ENCODE data around the gene TBC1D21.

GRCh38 chr15:73882761-73883419 is 9.5 kb downstream of the TBC1D21 start:
- TF ChIP-seq, protein P1, sequence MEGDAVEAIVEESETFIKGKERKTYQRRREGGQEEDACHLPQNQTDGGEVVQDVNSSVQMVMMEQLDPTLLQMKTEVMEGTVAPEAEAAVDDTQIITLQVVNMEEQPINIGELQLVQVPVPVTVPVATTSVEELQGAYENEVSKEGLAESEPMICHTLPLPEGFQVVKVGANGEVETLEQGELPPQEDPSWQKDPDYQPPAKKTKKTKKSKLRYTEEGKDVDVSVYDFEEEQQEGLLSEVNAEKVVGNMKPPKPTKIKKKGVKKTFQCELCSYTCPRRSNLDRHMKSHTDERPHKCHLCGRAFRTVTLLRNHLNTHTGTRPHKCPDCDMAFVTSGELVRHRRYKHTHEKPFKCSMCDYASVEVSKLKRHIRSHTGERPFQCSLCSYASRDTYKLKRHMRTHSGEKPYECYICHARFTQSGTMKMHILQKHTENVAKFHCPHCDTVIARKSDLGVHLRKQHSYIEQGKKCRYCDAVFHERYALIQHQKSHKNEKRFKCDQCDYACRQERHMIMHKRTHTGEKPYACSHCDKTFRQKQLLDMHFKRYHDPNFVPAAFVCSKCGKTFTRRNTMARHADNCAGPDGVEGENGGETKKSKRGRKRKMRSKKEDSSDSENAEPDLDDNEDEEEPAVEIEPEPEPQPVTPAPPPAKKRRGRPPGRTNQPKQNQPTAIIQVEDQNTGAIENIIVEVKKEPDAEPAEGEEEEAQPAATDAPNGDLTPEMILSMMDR (optimal IDR thresholded peaks at IDR 0.05 in 1 of 3, IDR thresholded peaks at IDR 0.05 in 1 of 3, conservative IDR thresholded peaks at IDR 0.05 in 1 of 3; ENCODE audit: extremely low read depth in 1 of 3, insufficient read depth in 2 of 3, low read length in 3 of 3): no peak
- no peak for TF ChIP-seq EZH2 (IDR thresholded peaks at IDR 0.05; ENCODE audit: low read length)
